ENCODE measurements around the gene CRYBA1. TPM values are rescaled to one million over a fixed set of nuclear protein-coding genes. Genes with fewer than 3 reads are reported as not detected.

The CRYBA1 gene
- total and polyA plus RNA-seq, 2 of the 8 experiments (the other 6 are each of a cell fraction or from before 2014, with no cell fraction given): not detected

GRCh38 chr17:29257756-29258155, 11.1 kb downstream of the CRYBA1 start:
- Histone ChIP-seq H2BK15ac (ENCODE audit: low read length) (no peak overlapping the region), H3K14ac (ENCODE audit: insufficient read length) (no peak overlapping the region), H3K4me1 (replicated peaks in 1 of 4; ENCODE audit: control insufficient read depth in 3 of 4, insufficient read depth in 4 of 4, low read length in 3 of 4) (no peaks in the 10 kb centered on the region), H3K9ac (replicated peaks in 1 of 4; ENCODE audit: extremely low read depth in 1 of 4, low read depth in 3 of 4, low read length in 3 of 4) (no peak overlapping the region), H3K18ac (ENCODE audit: extremely low read depth, low read length) (no peak overlapping the region), H3K79me1 (ENCODE audit: low read depth, low read length) (no peaks in the 10 kb centered on the region), H2BK5ac (ENCODE audit: low read depth, low read length) (no peak overlapping the region), H3K4me3 (ENCODE audit: extremely low read depth in 1 of 4, insufficient read depth in 2 of 4, low read depth in 3 of 4, low read length in 4 of 4) (no peak overlapping the region), H4K5ac (ENCODE audit: insufficient read length, low read depth, low read length) (no peak overlapping the region), H2BK12ac (ENCODE audit: low read depth, low read length) (no peak overlapping the region), H2AFZ (ENCODE audit: low read length) (no peak overlapping the region), H3K23ac (ENCODE audit: insufficient read length) (no peak overlapping the region), H4K8ac (ENCODE audit: extremely low read depth, insufficient read depth, low read length) (no peak overlapping the region), H4K20me1 (replicated peaks in 1 of 2; ENCODE audit: control insufficient read depth in 1 of 2, insufficient read depth in 2 of 2, low read length in 2 of 2) (peaks cover 3 to 17% of the 10 kb centered on the region in 2 experiments), H3K4ac (replicated peaks; ENCODE audit: insufficient read length, low read depth, low read length) (no peak overlapping the region), H3K23me2 (ENCODE audit: low read depth, low read length) (no peaks in the 10 kb centered on the region), H3K79me2 (ENCODE audit: control insufficient read depth in 1 of 2, insufficient read depth in 2 of 2, low read length in 2 of 2) (peaks cover 0 to 10% of the 10 kb centered on the region in 2 experiments; a peak in 2 of 4 replicates), H3K4me2 (ENCODE audit: insufficient read depth in 1 of 2, low read depth in 2 of 2, low read length in 2 of 2) (no peak overlapping the region), H3K36me3 (ENCODE audit: control insufficient read depth in 2 of 4, insufficient read depth in 4 of 4, low read length in 3 of 4) (peaks cover 0 to 44% (median 14%) of the 10 kb centered on the region in 4 experiments; a peak in 6 of 8 replicates), H3K27me3 (replicated peaks in 1 of 4; ENCODE audit: control insufficient read depth in 3 of 4, extremely low read depth in 1 of 4, insufficient read depth in 3 of 4, low read length in 3 of 4) (no peaks in the 10 kb centered on the region), H4K91ac (replicated peaks; ENCODE audit: insufficient read length, low read length) (no peak overlapping the region), H3K9me3 (ENCODE audit: insufficient read depth in 2 of 2, low read depth in 1 of 2, low read length in 1 of 2) (no peaks in the 10 kb centered on the region), H3K56ac (replicated peaks; ENCODE audit: insufficient read length, low read depth, low read length) (no peak overlapping the region), H2BK120ac (replicated peaks; ENCODE audit: low read depth, low read length) (no peak overlapping the region), H2AK5ac (ENCODE audit: low read depth, low read length) (no peak overlapping the region), H3K27ac (ENCODE audit: low read depth, low read length) (no peak overlapping the region), H2BK20ac (ENCODE audit: low read length) (no peak overlapping the region)
- no peak for FAIRE-seq
- ChIA-PET POLR2A (ENCODE audit: partially characterized antibody) (interaction anchor here (0.7 to 4.5 kb wide), 10 partner anchors 7 to 335 kb away, joined by 3 to 27 read pairs (median 6); partner anchors contain the start of genes ANKRD13B and NUFIP2), CTCF (ENCODE audit: partially characterized antibody) (interaction anchor here (0.7 to 4.4 kb wide), 8 partner anchors 9 to 112 kb away, joined by 3 to 22 read pairs (median 4); no protein-coding TSS in a partner anchor)
- DNase-seq (ENCODE audit: low read depth in 1 of 2, low spot score in 2 of 2): no peak
- 88% methylated on average over 3 of the region's 3 CpGs; no CpG with 5 or more reads in 1 of the 2 experiments for WGBS, 2 experiments (ENCODE audit: extremely low coverage in 1 of 2, insufficient coverage in 1 of 2, insufficient read length in 1 of 2, insufficient replicate concordance in 2 of 2, low coverage in 1 of 2, low lambda C conversion rate in 2 of 2, missing lambda C conversion rate in 1 of 2)
- TF ChIP-seq SIRT6 (IDR thresholded peaks at IDR 0.05; ENCODE audit: low read length) (no peak), GABPA (IDR thresholded peaks at IDR 0.05; ENCODE audit: borderline replicate concordance, insufficient read depth, low read length) (no peak), CHD1 (IDR thresholded peaks at IDR 0.05; ENCODE audit: low read depth, low read length) (no peak), NRF1 (IDR thresholded peaks at IDR 0.05; ENCODE audit: low read depth, low read length) (no peak), CEBPB (IDR thresholded peaks at IDR 0.05; ENCODE audit: low read depth, low read length) (no peak), KDM5A (IDR thresholded peaks at IDR 0.05; ENCODE audit: low read length) (no peak), POLR2A (IDR thresholded peaks at IDR 0.05; ENCODE audit: control extremely low read depth in 1 of 2, low read depth in 2 of 2, low read length in 2 of 2) (no peak)
- TF ChIP-seq, protein P1, sequence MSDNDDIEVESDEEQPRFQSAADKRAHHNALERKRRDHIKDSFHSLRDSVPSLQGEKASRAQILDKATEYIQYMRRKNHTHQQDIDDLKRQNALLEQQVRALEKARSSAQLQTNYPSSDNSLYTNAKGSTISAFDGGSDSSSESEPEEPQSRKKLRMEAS (IDR thresholded peaks at IDR 0.05): no peak
- TF ChIP-seq, protein P2, sequence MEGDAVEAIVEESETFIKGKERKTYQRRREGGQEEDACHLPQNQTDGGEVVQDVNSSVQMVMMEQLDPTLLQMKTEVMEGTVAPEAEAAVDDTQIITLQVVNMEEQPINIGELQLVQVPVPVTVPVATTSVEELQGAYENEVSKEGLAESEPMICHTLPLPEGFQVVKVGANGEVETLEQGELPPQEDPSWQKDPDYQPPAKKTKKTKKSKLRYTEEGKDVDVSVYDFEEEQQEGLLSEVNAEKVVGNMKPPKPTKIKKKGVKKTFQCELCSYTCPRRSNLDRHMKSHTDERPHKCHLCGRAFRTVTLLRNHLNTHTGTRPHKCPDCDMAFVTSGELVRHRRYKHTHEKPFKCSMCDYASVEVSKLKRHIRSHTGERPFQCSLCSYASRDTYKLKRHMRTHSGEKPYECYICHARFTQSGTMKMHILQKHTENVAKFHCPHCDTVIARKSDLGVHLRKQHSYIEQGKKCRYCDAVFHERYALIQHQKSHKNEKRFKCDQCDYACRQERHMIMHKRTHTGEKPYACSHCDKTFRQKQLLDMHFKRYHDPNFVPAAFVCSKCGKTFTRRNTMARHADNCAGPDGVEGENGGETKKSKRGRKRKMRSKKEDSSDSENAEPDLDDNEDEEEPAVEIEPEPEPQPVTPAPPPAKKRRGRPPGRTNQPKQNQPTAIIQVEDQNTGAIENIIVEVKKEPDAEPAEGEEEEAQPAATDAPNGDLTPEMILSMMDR (IDR thresholded peaks at IDR 0.05; ENCODE audit: control extremely low read depth in 1 of 3, insufficient read depth in 1 of 3, low read depth in 1 of 3, low read length in 3 of 3): no peak
